OCI-LY7 (cell line): ENCODE results near the gene SMURF2. TPM values are rescaled to one million over a fixed set of nuclear protein-coding genes. Genes with fewer than 3 reads are reported as not detected.
"Not testable (repeated sequence)": the region's sequence is repeated elsewhere in the genome, so short reads cannot be mapped to it uniquely, and the experiment has no call there.

Experiments used
- BruUV-seq: library from RNA; stranded (reverse); fragments of 400-500 nt; replicated peaks from 2 replicates; lab custom pipeline; 2021; lab: Mats Ljungman, UMichigan
- CTCF ChIA-PET: fragments of 300-600 bp; sonication (Branson Sonifier 250); formaldehyde crosslinking; loops from one replicate; lab custom pipeline; 2022; ENCODE audit warnings: antibody characterized with exemption; ENCODE audit not compliant: unreplicated experiment; lab: Charles Lee
- POLR2A ChIA-PET: fragments of 300-600 bp; sonication (Branson Sonifier 250); formaldehyde crosslinking; loops from one replicate; lab custom pipeline; 2022; ENCODE audit warnings: antibody characterized with exemption; lab: Charles Lee
- DNase-seq: peaks from one replicate; pipeline ENCODE4 v3.0.0-alpha.2; 2015; ENCODE audit warnings: low spot score
- H2AFZ ChIP-seq: fragments of 200-600 bp; sonication (generic), shearing (Covaris generic); 2 replicates; pipeline ENCODE4 v1.6.1; 2014; ENCODE audit warnings: mild to moderate bottlenecking, antibody characterized with exemption, low read length, moderate library complexity
- H3K27ac ChIP-seq: fragments of 200-600 bp; sonication (generic); 2 replicates; pipeline ENCODE4 v1.5.1; 2014; ENCODE audit warnings: mixed run types, low read depth, mild to moderate bottlenecking, moderate library complexity, low read length, inconsistent platforms; ENCODE audit not compliant: poor library complexity, severe bottlenecking
- H3K36me3 ChIP-seq: fragments of 200-600 bp; sonication (generic); 2 replicates; pipeline ENCODE4 v1.6.1; 2014; ENCODE audit warnings: mild to moderate bottlenecking, antibody characterized with exemption, low read length, moderate library complexity, mixed read lengths; ENCODE audit not compliant: insufficient read depth
- H3K4me1 ChIP-seq: fragments of 200-600 bp; sonication (generic); 2 replicates; pipeline ENCODE4 v1.5.1; 2014; ENCODE audit warnings: mild to moderate bottlenecking, low read length; ENCODE audit not compliant: insufficient read depth, poor library complexity, severe bottlenecking
- H3K4me2 ChIP-seq: fragments of 200-600 bp; sonication (generic); 2 replicates; pipeline ENCODE4 v1.6.1; 2014; ENCODE audit warnings: mild to moderate bottlenecking, low read length
- H3K4me3 ChIP-seq: fragments of 200-600 bp; sonication (generic); 2 replicates; pipeline ENCODE4 v1.5.1; 2014; ENCODE audit warnings: mild to moderate bottlenecking, low read depth, low read length; ENCODE audit not compliant: poor library complexity, severe bottlenecking
- H3K79me2 ChIP-seq: fragments of 200-600 bp; sonication (generic); 2 replicates; pipeline ENCODE4 v1.6.1; 2016; ENCODE audit warnings: low read depth, mild to moderate bottlenecking, low read length, moderate library complexity, mixed read lengths; ENCODE audit not compliant: insufficient read depth
- H3K9me2 ChIP-seq: fragments of 200-600 bp; sonication (generic); 2 replicates; pipeline ENCODE4 v1.6.1; 2016; ENCODE audit warnings: mild to moderate bottlenecking, low read length, mixed read lengths; ENCODE audit not compliant: insufficient read depth
- H3K9me3 ChIP-seq: fragments of 200-600 bp; sonication (generic); 2 replicates; pipeline ENCODE4 v1.6.1; 2014; ENCODE audit warnings: mild to moderate bottlenecking, mixed run types, low read length, mixed read lengths
- H4K20me1 ChIP-seq: fragments of 200-600 bp; sonication (generic); 2 replicates; pipeline ENCODE4 v1.6.1; 2014; ENCODE audit warnings: mild to moderate bottlenecking, antibody characterized with exemption, low read length, moderate library complexity, mixed read lengths; ENCODE audit not compliant: insufficient read depth
- EZH2phosphoT487 ChIP-seq: fragments of 200-600 bp; sonication (generic); IDR thresholded peaks from 2 replicates; pipeline ENCODE4 v1.6.1; 2018; ENCODE audit warnings: low read depth, borderline replicate concordance, mild to moderate bottlenecking, mixed run types, antibody characterized with exemption, low read length, moderate library complexity, mixed read lengths
- intact Hi-C: fragments of 100-400 bp; cut with micrococcal nuclease; formaldehyde crosslinking; loops from one replicate; pipeline ENCODE4 v1.10.0; 2022; ENCODE audit not compliant: unreplicated experiment
- total RNA-seq, 2 experiments: library from RNA; depleted of rRNA in 1 of 2; stranded (reverse); fragments of >200 nt in 1 of 2; shearing (Covaris generic) in 1 of 2; gene quantifications; 2 replicates each; pipeline ENCODE4 v1.2.3, GENCODE V29; 2014 to 2022
- TF ChIP-seq, protein P1 (sequence below): fragments of 200-600 bp; sonication (generic); conservative IDR thresholded peaks from 2 replicates; pipeline ENCODE4 v1.5.1; 2014; ENCODE audit warnings: mild to moderate bottlenecking, antibody characterized with exemption, low read length, moderate library complexity, mixed read lengths

Gene SMURF2
- total RNA-seq, 2 experiments from 2014 or later: 15.6 to 20.8 TPM

DNA sequence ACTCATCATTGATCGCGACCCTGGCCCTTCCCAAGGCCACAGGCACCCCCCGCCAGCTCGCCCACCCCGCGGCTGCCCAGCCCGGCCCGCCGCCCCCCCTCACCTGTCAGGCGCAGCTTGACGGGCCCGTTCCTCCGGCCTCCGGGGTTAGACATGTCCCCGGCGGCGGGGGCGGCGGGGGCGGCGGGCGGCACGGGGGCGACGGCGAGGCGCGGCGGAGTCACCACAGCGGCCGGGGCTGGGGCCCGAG, 456 bp downstream of the SMURF2 start:
- no TSS peak for BruUV-seq
- Histone ChIP-seq H3K9me2 (no peaks in the 10 kb centered on the region), H3K36me3 (peaks cover 4% of the 10 kb centered on the region), H3K4me1 (peaks cover 19% of the 10 kb centered on the region), H4K20me1 (peaks cover 10% of the 10 kb centered on the region), H3K9me3 (peaks cover 3% of the 10 kb centered on the region; the same call in 1 of the 2 replicates), H2AFZ (peak overlapping the region; percentile 19; the same call in 1 of the 2 replicates), H3K79me2 (peaks cover 48% of the 10 kb centered on the region), H3K4me2 (peak overlapping the region; percentile 98), H3K27ac (peak overlapping the region; percentile 65), H3K4me3 (peak overlapping the region; percentile 94)
- ChIA-PET POLR2A (no interaction called here), CTCF (no interaction called here)
- TF ChIP-seq EZH2phosphoT487: no peak
- TF ChIP-seq, protein P1, sequence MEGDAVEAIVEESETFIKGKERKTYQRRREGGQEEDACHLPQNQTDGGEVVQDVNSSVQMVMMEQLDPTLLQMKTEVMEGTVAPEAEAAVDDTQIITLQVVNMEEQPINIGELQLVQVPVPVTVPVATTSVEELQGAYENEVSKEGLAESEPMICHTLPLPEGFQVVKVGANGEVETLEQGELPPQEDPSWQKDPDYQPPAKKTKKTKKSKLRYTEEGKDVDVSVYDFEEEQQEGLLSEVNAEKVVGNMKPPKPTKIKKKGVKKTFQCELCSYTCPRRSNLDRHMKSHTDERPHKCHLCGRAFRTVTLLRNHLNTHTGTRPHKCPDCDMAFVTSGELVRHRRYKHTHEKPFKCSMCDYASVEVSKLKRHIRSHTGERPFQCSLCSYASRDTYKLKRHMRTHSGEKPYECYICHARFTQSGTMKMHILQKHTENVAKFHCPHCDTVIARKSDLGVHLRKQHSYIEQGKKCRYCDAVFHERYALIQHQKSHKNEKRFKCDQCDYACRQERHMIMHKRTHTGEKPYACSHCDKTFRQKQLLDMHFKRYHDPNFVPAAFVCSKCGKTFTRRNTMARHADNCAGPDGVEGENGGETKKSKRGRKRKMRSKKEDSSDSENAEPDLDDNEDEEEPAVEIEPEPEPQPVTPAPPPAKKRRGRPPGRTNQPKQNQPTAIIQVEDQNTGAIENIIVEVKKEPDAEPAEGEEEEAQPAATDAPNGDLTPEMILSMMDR: no peak
- no peak for DNase-seq
- intact Hi-C loops: no loop called here

DNA sequence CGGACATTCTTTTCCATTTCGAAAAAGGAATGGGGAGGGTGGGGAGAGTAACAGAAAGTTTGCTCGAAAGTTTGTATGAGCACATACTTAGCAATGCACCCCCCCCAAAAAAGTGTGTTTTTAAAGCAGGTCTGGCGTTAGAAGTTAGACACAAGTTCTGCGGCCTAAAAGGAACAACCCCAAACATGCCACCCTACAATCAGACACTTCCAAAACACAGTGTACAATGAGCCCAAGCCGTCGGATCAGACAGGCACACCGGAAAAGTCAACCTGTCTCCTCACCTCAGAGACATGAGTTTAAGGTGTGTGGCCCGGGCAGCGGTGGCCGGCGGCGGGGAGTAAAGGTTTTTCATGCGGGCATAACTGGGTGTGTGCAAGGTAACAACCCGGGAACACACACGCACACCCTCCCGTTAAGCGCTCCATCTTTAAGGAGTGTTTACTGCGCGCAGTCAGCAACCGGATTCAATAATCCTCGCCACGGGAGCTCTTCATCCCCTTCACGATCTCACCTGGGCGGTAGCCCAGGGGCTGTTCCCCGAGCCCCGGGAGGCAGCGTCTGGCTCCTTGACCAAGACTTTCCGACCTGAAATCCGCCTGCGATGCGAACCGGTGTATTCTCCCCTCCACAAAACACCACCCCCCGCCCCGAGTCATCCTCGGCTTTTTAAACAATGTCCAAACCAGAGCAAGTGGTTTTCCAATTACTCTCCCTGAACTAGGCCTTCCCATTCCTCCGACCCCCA, 955 bp downstream of the SMURF2 start:
- peak overlapping the region; percentile 98 for H3K4me2 ChIP-seq
- peaks cover 19% of the 10 kb centered on the region for H3K4me1 ChIP-seq
- H3K4me3 ChIP-seq: peak overlapping the region; percentile 94
- H3K79me2 ChIP-seq: peaks cover 53% of the 10 kb centered on the region
- CTCF ChIA-PET, intact Hi-C loops, BruUV-seq, POLR2A ChIA-PET, H3K9me3 ChIP-seq, H3K9me2 ChIP-seq, H3K36me3 ChIP-seq: not testable (repeated sequence)
- peak overlapping the region; percentile 19; the same call in 1 of the 2 replicates for H2AFZ ChIP-seq
- DNase-seq: peak; percentile 34
- H4K20me1 ChIP-seq: peaks cover 12% of the 10 kb centered on the region
- peak overlapping the region; percentile 65 for H3K27ac ChIP-seq

- intact Hi-C loops, CTCF ChIA-PET, POLR2A ChIA-PET, H3K9me2 ChIP-seq, H3K27ac ChIP-seq, H2AFZ ChIP-seq, DNase-seq: not testable (repeated sequence)
- Histone ChIP-seq H3K4me2 (peak overlapping the region; percentile 98), H3K9me3 (peaks cover 16% of the 10 kb centered on the region; the same call in 1 of the 2 replicates), H4K20me1 (peaks cover 12% of the 10 kb centered on the region), H3K36me3 (peaks cover 17% of the 10 kb centered on the region), H3K4me1 (peaks cover 19% of the 10 kb centered on the region), H3K79me2 (peaks cover 61% of the 10 kb centered on the region), H3K4me3 (peak overlapping the region; percentile 94)
- TSS peak; percentile 48 for BruUV-seq
Measured at GRCh38 chr17:64660195-64660977, 1.7 kb downstream of the SMURF2 start.
